Ovary (tissue), 9 donors: ENCODE results near the gene WNK2. TPM values are rescaled to one million over a fixed set of nuclear protein-coding genes. Genes with fewer than 3 reads are reported as not detected.
A peak's percentile ranks its signal among the peaks of the same experiment; 100 is the strongest.

ENCODE experiments used
- DNase-seq, 5 donors: peaks; one replicate each; pipeline ENCODE4 v3.0.0-alpha.2; 2019 to 2020
- H3K27ac ChIP-seq, 2 donors: fragments of 200-600 bp; one replicate each; pipeline versions ENCODE4 v1.5.1 to v1.8.0; 2019 to 2022
- H3K27me3 ChIP-seq: fragments of 200-600 bp; one replicate; pipeline ENCODE4 v1.8.0; 2022
- H3K36me3 ChIP-seq: fragments of 200-600 bp; sonication (generic); one replicate; pipeline ENCODE4 v1.5.1; 2019
- H3K4me1 ChIP-seq: one replicate; pipeline ENCODE4 v1.8.1; 2013; ENCODE audit warnings: mild to moderate bottlenecking, moderate library complexity; ENCODE audit not compliant: insufficient read depth
- H3K4me3 ChIP-seq: fragments of 200-600 bp; sonication (generic); one replicate; pipeline ENCODE4 v1.5.1; 2017
- H3K9me3 ChIP-seq, 2 donors: fragments of 200-600 bp in 1 of 2; sonication (generic) in 1 of 2; one replicate each; pipeline versions ENCODE4 v1.5.1 to v1.8.1; 2013 to 2019; ENCODE audit warnings: mild to moderate bottlenecking in 1 of 2, moderate library complexity in 1 of 2
- EP300 ChIP-seq: sonication (generic); formaldehyde crosslinking; IDR thresholded peaks from one replicate; pipeline ENCODE4 v1.6.1; 2017; ENCODE audit warnings: antibody characterized with exemption
- POLR2A ChIP-seq: fragments of 450-650 bp; IDR thresholded peaks from one replicate; pipeline ENCODE4 v1.6.1; 2017; ENCODE audit warnings: antibody characterized with exemption, mild to moderate bottlenecking, moderate library complexity
- WGBS, 3 donors: extraction: QIAGEN DNeasy Blood & Tissue Kit in 1 of 3; methylation state at CpG; one replicate each; pipeline versions ENCODE4 v1.1.5 to v1.1.7; 2013 to 2017; 5-methylcytosine and 5-hydroxymethylcytosine counted together
- intact Hi-C, 4 donors: fragments of 100-400 bp; cut with DNase I; formaldehyde crosslinking; loops; one replicate each; pipeline versions ENCODE4 v1.11.0 to v1.15.1; 2022 to 2023
- polyA plus RNA-seq, 2 donors: library from polyadenylated mRNA; stranded (reverse); fragments of 200-250 nt in 1 of 2; fragments of 350-450 nt in 1 of 2; fragmentation: Illumina TruSeq in 1 of 2; extraction: RNeasy Lipid Tissue Mini Kit (QIAGEN cat#74804) in 1 of 2; gene quantifications; one replicate each; pipeline ENCODE4 v1.2.3, GENCODE V29; 2013 to 2014
- total RNA-seq, 7 donors: library from RNA; depleted of rRNA in 2 of 7; stranded (reverse); fragments of >200 nt in 2 of 7; fragmentation: NEBNext Ultra II Directional in 3 of 7; extraction: Animal tissue kit (Norgen Biotek cat#: 25700) in 3 of 7; gene quantifications; one replicate each; pipeline versions ENCODE4 v1.1.0 to v1.2.4, GENCODE V29; 2016 to 2023
- TF ChIP-seq, protein P1 (sequence below), 3 donors: fragments of 450-650 bp in 2 of 3; fragments of 200-600 bp in 1 of 3; IDR thresholded peaks; one replicate each; pipeline versions ENCODE4 v1.5.1 to v1.8.0; 2016 to 2022; ENCODE audit warnings: antibody characterized with exemption in 3 of 3, mild to moderate bottlenecking in 1 of 3
- donor health status: DM: no; HTN: no; CAD: no; lungs with moderate emphysema.
- donor health status: DM: no; HTN: no; CAD: no.
- donor health status: Bipolar disorder and iron deficiency.
- donor health status: DM: yes; HTN: yes; CAD: no.
- donor health status: DM: no; HTN: no; CAD: no.
- donor health status: DM: yes; HTN: yes; CAD: no.

Gene WNK2
- total and polyA plus RNA-seq, 9 donors = 0.53 to 24.7 (median 4.4) TPM

DNA sequence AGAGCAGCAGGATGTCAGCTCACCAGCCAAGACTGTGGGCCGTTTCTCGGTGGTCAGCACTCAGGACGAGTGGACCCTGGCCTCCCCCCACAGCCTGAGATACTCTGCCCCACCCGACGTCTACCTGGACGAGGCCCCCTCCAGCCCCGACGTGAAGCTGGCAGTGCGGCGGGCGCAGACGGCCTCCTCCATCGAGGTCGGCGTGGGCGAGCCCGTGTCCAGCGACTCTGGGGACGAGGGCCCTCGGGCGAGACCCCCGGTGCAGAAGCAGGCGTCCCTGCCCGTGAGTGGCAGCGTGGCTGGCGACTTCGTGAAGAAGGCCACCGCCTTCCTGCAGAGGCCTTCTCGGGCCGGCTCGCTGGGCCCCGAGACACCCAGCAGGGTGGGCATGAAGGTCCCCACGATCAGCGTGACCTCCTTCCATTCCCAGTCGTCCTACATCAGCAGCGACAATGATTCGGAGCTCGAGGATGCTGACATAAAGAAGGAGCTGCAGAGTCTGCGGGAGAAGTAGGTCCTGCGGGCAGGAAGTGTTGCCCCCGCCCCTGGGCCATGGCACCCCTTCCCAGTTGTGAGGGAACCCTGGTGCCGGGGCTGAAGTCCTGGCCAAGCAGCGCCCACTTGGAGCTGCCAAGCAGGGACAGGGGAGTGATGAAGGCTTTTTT is 108.9 kb downstream of the WNK2 start:
- no peaks in the 10 kb centered on the region for H3K9me3 ChIP-seq
- no peak overlapping the region for H3K4me3 ChIP-seq
- no peaks in the 10 kb centered on the region for H3K36me3 ChIP-seq
- WGBS, 3 donors = 90 to 96% (median 92%) methylated on average over 41 to 43 of the region's 43 CpGs
- H3K27ac ChIP-seq = no peak overlapping the region
- H3K4me1 ChIP-seq = no peaks in the 10 kb centered on the region
- H3K27me3 ChIP-seq = no peaks in the 10 kb centered on the region
- peak in 1 of 5 donors; percentile 22 for DNase-seq
- TF ChIP-seq EP300 (no peak), POLR2A (no peak)
- TF ChIP-seq, protein P1, sequence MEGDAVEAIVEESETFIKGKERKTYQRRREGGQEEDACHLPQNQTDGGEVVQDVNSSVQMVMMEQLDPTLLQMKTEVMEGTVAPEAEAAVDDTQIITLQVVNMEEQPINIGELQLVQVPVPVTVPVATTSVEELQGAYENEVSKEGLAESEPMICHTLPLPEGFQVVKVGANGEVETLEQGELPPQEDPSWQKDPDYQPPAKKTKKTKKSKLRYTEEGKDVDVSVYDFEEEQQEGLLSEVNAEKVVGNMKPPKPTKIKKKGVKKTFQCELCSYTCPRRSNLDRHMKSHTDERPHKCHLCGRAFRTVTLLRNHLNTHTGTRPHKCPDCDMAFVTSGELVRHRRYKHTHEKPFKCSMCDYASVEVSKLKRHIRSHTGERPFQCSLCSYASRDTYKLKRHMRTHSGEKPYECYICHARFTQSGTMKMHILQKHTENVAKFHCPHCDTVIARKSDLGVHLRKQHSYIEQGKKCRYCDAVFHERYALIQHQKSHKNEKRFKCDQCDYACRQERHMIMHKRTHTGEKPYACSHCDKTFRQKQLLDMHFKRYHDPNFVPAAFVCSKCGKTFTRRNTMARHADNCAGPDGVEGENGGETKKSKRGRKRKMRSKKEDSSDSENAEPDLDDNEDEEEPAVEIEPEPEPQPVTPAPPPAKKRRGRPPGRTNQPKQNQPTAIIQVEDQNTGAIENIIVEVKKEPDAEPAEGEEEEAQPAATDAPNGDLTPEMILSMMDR (IDR thresholded peaks at IDR 0.05) = no peak
- intact Hi-C loops = no loop called here

DNA sequence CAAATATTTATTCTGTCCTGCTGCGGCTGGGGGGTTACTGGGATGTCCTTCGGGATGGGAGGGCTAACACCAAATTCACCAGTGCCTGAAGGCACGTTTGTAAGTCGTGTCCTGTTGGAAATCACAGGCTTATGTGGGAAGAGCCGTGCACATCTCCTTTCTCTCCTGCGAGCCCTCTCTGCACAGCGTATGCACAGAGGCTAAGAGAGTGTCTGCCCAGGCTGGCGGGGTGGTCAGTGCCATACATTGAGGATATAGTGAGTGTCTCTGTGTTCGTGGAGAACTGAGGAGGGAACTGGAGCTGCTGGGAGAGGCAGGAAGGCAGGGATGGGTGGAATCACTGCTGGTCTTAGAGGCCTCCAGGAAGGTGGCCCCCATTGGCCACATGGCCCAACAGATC is 110.1 kb downstream of the WNK2 start:
- Histone ChIP-seq H3K27me3 (no peaks in the 10 kb centered on the region), H3K27ac (no peak overlapping the region), H3K4me3 (no peak overlapping the region), H3K9me3 (no peaks in the 10 kb centered on the region), H3K36me3 (no peaks in the 10 kb centered on the region), H3K4me1 (peaks cover 2% of the 10 kb centered on the region)
- intact Hi-C loops = no loop called here
- WGBS, 3 donors = 88 to 92% (median 90%) methylated on average over 9 of the region's 9 CpGs
- TF ChIP-seq, protein P1 (IDR thresholded peaks at IDR 0.05) = no peak
- TF ChIP-seq EP300 = no peak
- TF ChIP-seq POLR2A = no peak
- DNase-seq = no peak

DNA sequence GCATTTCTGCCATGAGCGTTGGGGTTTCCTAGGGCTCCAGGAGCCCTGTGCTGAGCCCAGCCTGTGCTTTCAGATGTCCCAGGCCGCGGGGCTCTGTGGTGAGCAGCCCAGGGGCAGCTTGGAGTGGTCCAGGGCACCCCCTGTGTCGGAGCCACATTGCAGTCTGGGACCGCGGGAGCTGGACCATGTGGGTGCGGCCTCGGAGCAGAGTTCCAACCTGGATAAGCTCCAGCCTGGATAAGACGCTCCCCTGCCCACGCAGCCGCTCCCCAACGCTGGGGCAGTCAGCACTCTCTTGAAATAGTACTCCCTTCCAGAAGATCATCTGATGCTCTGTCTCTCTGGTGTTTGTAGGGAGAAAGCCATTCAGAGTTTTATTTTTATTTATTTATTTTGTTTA is 111.1 kb downstream of the WNK2 start:
- Histone ChIP-seq H3K36me3 (no peaks in the 10 kb centered on the region), H3K4me1 (peaks cover 6% of the 10 kb centered on the region), H3K27ac (no peak overlapping the region), H3K4me3 (no peak overlapping the region), H3K9me3 (no peaks in the 10 kb centered on the region), H3K27me3 (no peaks in the 10 kb centered on the region)
- WGBS, 3 donors = 6 to 25% (median 12%) methylated on average over 12 of the region's 12 CpGs
- peak in 3 of 5 donors; percentile 42 to 64 (median 48) for DNase-seq
- TF ChIP-seq POLR2A (no peak), EP300 (no peak)
- TF ChIP-seq, protein P1 (IDR thresholded peaks at IDR 0.05) = no peak
- intact Hi-C loops = no loop called here

DNA sequence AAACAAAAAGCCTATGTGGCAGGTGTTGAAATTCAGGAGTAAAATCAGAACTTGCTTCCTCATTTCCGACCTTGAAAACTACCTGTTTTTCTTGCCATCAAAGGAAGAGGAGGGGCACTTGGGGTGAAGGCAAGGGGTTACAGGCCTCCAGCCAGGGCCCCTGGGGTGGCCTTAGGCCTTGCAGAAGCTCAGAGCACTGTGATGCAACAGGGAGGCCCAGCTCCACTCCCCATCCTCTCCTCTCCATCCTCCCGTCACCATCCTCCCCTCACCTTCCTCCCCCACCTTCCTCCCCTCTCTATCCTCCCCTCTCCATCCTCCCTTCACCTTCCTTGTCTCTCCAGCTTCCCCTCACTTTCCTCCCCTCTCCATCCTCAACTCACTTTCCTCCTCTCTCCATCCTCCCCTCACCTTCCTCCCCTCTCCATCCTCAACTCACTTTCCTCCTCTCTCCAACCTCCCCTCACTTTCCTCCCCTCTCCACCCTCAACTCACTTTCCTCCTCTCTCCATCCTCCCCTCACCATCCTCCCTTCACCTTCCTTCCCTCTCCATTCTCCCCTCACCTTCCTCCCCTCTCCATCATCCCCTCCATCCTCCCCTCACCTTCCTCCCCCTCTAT is 111.6 kb downstream of the WNK2 start:
- Histone ChIP-seq H3K9me3 (no peaks in the 10 kb centered on the region), H3K4me1 (peaks cover 6% of the 10 kb centered on the region), H3K4me3 (no peak overlapping the region), H3K27ac (no peak overlapping the region), H3K27me3 (no peaks in the 10 kb centered on the region), H3K36me3 (no peaks in the 10 kb centered on the region)
- intact Hi-C loops = no loop called here
- WGBS, 3 donors = 36 to 39% (median 37%) methylated on average over 2 of the region's 2 CpGs
- peak in 1 of 5 donors; percentile 23 for DNase-seq
- TF ChIP-seq POLR2A (no peak), EP300 (no peak)
- TF ChIP-seq, protein P1 (IDR thresholded peaks at IDR 0.05) = no peak
